HG03378 (cell line): ENCODE data around the gene MYO7A.

Experiments
- ATAC-seq: cut with Tn5 transposase; IDR thresholded peaks from one replicate; pipeline ENCODE4 v1.9.1; 2021; ENCODE audit warnings: mild to moderate bottlenecking, moderate library complexity; ENCODE audit not compliant: unreplicated experiment

MYO7A gene

DNA sequence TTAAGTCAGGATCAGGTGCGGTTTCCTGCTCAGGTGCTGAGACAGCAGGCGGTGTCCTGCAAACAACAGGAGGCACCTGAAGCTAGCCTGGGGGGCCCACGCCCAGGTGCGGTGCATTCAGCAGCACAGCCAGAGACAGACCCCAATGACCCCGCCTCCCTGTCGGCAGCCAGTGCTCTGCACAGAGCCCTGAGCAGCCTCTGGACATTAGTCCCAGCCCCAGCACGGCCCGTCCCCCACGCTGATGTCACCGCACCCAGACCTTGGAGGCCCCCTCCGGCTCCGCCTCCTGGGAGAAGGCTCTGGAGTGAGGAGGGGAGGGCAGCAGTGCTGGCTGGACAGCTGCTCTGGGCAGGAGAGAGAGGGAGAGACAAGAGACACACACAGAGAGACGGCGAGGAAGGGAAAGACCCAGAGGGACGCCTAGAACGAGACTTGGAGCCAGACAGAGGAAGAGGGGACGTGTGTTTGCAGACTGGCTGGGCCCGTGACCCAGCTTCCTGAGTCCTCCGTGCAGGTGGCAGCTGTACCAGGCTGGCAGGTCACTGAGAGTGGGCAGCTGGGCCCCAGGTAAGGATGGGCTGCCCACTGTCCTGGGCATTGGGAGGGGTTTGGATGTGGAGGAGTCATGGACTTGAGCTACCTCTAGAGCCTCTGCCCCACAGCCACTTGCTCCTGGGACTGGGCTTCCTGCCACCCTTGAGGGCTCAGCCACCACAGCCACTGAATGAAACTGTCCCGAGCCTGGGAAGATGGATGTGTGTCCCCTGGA lies at the start of gene MYO7A:
Gene MYO7A, plus strand, starts transcription at position 327 of the 772 bp plus-strand sequence. CDS start 2,389 bp downstream, outside the sequence.
- ATAC-seq, result no peak

DNA sequence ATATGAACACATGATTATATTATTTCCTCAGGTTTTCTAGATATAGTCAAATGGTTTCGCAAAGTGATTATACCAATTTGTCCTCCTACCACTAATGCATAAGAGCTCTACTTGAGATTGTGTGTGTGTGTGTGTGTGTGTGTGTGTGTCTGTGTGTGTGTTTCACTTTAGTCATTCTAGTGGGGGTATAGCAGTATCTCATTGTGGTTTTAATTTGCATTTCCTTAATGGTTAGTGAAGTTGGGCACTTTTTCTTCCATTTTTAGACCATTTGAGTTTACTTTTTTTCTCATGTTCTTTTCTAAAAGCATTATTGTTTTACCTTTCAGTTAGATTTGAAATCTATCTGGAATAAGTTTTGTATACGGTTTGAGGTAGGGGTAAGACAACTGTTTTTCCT lies 48.4 kb upstream of the MYO7A start:
- ATAC-seq, result no peak

DNA sequence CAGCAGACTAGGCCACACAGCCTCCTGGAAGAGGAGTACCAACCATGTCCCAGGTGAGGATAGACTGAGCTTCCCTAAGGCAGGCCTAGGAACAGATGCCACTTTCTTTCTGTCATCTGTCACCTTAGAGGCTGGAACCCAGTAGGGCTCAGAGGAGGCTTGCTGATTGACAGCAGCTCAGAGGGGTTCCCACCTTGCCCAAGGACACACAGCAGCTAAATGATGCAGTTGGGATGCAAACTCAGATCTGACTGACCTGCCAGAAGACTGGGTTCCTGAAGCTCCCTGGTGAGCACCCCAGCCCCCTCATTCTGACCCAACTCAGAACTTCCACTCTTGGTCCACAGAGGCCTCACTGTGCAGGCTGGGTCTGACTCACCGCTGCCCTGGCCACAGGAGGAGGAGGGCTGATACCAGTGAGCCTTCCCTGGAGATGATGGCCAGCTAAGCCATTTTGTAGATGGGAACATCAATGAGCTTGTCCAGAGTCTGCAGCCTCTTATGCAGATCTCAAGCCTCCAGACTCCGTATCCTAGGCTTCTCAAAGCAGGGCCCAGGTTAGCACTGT lies 47.3 kb upstream of the MYO7A start:
- ATAC-seq, result no peak

- no peak for ATAC-seq
Measured at GRCh38 chr11:77081381-77081851, 46.6 kb upstream of the MYO7A start.

- no peak for ATAC-seq
Measured at GRCh38 chr11:77081976-77082836, 45.8 kb upstream of the MYO7A start.

DNA sequence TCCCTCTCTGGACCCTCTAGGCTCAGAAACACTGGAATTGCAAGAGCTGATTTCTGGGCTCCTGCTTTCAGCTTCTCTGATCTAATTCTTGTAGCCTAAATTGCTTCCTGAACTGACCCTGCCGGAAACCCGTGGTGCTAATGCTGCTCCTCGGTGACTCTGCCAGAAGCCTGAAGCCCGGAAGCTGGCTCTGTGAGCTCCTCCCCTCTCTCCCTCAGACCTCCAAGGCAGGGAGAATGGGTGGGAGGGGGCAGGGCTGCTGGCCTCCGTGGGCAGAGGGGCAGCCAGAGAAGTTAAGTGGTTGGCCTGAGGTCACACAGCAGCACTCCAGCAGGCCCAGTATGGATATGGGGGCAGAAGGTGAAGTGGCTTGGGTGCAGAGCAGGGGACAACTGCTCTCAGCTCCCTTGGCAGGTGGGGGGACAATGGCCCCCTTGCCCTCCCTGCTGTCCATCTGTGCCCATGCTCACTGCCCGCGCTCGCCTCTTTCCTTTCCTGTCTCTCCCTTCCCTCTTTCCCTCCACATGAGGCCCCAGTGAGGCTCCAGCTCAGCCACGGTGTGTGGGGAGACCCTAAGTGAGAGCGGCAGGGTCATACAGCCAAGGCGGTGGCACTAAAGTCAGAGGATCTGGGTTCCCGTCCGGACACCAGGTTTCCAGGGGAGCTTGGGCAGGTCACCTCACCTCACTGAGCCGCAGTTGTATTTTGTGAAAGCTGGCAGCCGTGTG lies 45.0 kb upstream of the MYO7A start:
- no peak for ATAC-seq

GRCh38 chr11:77083566-77084245 lies 44.3 kb upstream of the MYO7A start:
- no peak for ATAC-seq

DNA sequence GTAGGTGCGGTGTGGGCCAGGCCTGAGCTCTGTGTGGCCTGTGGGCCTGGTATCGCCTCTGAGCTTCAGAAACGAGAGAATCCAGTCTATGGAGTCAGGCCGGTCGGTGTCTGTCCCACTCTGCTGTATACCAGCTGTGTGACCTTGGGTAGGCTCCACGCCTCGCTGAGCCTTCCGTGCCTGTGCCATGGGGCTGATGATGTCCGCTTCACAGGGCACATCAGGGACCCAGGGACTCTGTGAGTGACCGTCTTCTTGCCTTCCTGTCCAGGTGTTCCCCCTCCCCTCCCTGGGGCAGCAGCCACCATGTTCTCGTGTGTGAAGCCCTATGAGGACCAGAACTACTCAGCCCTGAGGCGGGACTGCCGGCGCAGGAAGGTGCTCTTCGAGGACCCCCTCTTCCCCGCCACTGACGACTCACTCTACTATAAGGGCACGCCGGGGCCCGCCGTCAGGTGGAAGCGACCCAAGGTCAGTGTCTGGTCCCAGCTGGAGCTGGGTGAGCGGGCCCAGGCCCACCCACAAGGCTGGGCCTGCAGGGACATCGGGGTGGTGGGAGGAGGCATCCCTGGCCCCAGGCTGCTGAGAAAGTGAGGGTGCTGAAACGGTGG lies 43.4 kb upstream of the MYO7A start:
- ATAC-seq, result no peak

- no peak for ATAC-seq
Measured at GRCh38 chr11:77085652-77086051, 42.4 kb upstream of the MYO7A start.

GRCh38 chr11:77086521-77087472 lies 41.2 kb upstream of the MYO7A start:
- ATAC-seq, result no peak

- no peak for ATAC-seq
Measured at GRCh38 chr11:77087723-77088225, 40.3 kb upstream of the MYO7A start.

DNA sequence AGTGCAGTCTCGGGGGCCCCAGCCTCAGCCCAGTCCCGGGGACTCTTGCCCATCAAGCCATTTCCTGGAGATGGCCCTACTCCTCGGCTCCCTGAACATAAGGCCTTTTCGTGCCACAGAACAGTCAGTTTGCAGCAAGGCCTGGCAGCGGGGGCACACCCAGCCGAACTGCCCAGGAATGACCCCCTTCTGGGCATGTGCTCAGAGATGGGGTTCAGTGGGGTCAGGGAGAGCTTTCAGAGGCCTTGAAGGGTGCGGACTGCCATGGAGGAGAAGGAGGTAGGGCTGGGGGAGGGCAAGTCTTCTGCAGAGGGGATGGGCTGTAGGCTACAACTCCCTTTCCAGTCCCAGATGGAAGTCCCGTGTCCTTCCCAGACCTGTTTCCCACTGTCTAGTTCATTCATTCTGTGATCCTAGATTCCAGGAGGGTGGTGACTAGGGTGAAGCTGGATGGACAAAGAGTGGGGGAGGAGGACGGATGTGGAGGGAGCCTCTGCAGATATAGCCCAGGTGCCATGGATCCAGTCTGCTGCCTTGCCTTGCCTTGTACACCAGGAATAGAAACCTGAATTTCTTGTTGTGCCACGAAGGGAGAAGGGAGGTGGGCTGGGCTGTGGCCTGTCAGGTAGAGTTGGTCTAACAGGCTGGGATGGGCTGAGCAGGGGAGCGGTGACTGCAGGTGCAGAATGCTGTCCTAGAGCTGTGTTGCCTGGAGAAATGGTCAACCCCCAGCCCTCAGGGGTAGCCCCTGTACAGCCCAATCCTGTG lies 39.6 kb upstream of the MYO7A start:
- no peak for ATAC-seq

DNA sequence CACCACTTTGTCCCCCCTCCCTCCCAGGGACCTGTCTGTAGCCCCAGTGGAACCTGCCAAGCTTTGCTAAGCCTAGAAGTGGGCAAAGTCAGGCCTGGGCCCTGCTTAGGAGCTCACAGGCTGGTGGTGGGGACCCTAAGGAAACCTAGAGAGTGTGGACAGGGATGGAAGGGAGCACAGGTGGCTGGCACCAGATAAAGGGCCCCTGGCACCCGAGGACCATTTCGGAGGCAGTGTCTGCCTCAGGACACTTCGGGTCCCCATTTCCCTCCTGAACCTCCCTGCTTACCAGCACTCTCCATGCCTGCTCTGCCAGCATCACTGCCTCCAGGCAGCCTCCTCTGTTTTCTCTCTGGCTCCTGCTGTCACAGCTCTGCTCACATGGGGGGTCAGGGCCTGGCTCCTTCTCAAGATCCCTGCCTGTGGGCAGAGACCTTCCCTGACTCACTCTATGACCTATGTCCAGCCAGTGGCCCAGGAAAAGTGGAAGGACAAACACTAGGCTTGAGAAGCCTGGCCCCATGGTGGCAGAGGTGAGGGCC lies 39.0 kb upstream of the MYO7A start:
- ATAC-seq, result no peak

DNA sequence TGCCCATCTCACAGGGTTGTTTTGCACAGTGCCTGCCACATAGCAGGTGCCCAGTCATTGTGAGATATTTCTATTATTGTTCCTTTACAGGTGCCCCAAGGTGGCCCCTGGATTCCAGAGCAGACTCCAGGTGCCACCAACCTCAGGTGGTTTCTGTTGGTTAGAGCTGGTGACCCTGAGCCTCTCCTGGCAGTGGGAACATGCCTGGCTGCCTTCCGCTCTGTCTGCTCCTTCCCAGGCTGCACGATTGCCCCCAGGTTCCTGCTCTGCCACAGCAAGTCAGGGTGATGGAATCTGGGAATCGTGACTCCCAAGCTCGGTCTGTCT lies 38.0 kb upstream of the MYO7A start:
- no peak for ATAC-seq

GRCh38 chr11:77090373-77091111 lies 37.5 kb upstream of the MYO7A start:
- ATAC-seq, result no peak

DNA sequence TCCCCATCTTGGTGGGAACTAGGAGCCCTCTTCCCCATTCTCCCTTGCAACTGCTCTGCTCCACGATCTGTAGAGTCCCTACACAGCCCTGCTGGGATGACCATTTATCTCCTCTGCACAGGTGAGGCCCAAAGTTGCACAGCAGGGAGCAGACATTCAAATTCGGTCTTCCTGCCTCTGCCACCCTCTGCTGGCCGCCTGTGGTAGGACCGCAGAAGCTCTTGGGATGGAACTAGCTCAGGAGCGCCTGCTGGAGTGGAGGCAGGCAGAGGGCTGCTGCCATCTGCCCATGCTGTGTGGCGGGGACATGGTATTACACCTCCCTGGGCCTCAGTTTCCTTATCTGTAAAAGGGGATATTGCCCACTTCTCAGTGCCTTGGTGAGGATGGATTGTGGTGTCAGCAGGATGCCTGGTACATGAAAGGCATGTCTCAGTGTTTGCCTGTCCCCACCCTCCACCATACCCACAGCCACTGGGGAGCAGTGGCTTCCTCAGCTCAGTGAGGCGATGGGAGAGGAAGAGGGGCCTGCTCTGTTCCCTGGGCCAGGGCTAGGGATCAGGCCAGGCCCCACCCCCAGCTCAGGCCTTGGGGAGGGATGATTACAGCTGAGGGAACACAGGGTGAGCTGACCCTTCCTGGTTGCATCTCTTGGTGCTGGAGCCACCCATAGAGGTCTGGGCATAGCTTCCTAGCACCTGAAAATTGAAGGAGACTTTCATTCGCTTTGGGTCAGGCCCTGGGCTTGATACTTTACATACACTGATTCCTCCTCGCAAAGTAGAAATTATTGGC lies 36.7 kb upstream of the MYO7A start:
- peak; percentile 66 for ATAC-seq
